Measurements from ENCODE around the gene SPINT2. TPM values are rescaled to one million over a fixed set of nuclear protein-coding genes. Genes with fewer than 3 reads are reported as not detected.

The SPINT2 gene
- total and polyA plus RNA-seq, 4 donors: 7.0 to 43.0 (median 10.7) TPM

DNA sequence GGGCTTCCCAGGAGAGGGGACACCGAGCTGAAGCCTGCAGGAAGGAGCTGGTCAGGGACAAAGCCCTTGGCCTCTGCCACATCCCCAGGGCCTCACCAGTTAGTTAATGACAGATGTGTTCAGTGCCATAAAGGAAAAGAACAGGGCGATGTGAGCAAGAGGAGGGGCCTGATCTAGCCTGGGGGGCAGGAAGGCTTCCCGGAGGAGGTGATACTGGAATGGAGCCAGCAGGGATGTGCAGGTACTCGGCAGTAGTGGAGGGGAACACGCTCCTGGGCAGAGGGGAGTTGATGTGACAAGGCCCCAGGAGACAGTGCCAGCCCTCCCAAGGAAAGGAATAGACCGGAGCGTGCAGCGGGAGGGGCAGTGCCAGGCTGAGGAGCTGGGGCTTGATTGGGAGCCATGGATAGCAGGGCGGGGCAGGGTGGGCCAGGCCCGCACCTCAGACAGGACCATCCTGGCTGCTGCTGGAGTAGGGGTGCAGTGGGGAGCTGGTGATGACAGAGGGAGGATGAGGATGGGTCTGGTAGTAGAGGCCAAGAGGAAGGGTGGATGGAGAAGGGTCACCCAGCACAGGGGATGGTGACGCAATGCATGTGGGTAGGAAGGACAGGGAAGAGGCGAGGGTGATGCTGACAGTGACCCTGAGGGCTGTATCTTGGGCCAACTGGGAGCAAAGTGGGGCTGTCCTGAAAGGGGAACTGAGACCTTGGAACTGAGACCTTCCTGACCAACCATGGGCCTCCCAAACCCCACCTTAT lies 43.8 kb downstream of the SPINT2 start:
- H3K27me3 ChIP-seq (ENCODE audit: control insufficient read depth in 4 of 4, insufficient read depth in 4 of 4, low read length in 3 of 4): no peaks in the 10 kb centered on the region
- H3K9ac ChIP-seq (ENCODE audit: low read depth in 1 of 2, low read length in 2 of 2): no peak overlapping the region
- WGBS: 94% methylated on average over 12 of the region's 12 CpGs
- H3K4me1 ChIP-seq (ENCODE audit: control insufficient read depth in 4 of 4, insufficient read depth in 4 of 4, low read length in 3 of 4): no peaks in the 10 kb centered on the region
- TF ChIP-seq HNF4G (IDR thresholded peaks at IDR 0.05): no peak
- TF ChIP-seq YY1 (IDR thresholded peaks at IDR 0.05): no peak
- TF ChIP-seq MAX (IDR thresholded peaks at IDR 0.05): no peak
- TF ChIP-seq RAD21 (IDR thresholded peaks at IDR 0.05): no peak
- TF ChIP-seq HNF4A (conservative IDR thresholded peaks at IDR 0.05): no peak
- TF ChIP-seq EGR1 (IDR thresholded peaks at IDR 0.05; ENCODE audit: low read depth in 2 of 2): no peak
- TF ChIP-seq, protein P1, sequence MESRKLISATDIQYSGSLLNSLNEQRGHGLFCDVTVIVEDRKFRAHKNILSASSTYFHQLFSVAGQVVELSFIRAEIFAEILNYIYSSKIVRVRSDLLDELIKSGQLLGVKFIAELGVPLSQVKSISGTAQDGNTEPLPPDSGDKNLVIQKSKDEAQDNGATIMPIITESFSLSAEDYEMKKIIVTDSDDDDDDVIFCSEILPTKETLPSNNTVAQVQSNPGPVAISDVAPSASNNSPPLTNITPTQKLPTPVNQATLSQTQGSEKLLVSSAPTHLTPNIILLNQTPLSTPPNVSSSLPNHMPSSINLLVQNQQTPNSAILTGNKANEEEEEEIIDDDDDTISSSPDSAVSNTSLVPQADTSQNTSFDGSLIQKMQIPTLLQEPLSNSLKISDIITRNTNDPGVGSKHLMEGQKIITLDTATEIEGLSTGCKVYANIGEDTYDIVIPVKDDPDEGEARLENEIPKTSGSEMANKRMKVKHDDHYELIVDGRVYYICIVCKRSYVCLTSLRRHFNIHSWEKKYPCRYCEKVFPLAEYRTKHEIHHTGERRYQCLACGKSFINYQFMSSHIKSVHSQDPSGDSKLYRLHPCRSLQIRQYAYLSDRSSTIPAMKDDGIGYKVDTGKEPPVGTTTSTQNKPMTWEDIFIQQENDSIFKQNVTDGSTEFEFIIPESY (IDR thresholded peaks at IDR 0.05): no peak
- TF ChIP-seq, protein P2, sequence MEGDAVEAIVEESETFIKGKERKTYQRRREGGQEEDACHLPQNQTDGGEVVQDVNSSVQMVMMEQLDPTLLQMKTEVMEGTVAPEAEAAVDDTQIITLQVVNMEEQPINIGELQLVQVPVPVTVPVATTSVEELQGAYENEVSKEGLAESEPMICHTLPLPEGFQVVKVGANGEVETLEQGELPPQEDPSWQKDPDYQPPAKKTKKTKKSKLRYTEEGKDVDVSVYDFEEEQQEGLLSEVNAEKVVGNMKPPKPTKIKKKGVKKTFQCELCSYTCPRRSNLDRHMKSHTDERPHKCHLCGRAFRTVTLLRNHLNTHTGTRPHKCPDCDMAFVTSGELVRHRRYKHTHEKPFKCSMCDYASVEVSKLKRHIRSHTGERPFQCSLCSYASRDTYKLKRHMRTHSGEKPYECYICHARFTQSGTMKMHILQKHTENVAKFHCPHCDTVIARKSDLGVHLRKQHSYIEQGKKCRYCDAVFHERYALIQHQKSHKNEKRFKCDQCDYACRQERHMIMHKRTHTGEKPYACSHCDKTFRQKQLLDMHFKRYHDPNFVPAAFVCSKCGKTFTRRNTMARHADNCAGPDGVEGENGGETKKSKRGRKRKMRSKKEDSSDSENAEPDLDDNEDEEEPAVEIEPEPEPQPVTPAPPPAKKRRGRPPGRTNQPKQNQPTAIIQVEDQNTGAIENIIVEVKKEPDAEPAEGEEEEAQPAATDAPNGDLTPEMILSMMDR (IDR thresholded peaks at IDR 0.05; ENCODE audit: low read depth, low read length, missing input control): no peak
- no peak for TF ChIP-seq FOXA1 (IDR thresholded peaks at IDR 0.05)
- TF ChIP-seq, protein P3, sequence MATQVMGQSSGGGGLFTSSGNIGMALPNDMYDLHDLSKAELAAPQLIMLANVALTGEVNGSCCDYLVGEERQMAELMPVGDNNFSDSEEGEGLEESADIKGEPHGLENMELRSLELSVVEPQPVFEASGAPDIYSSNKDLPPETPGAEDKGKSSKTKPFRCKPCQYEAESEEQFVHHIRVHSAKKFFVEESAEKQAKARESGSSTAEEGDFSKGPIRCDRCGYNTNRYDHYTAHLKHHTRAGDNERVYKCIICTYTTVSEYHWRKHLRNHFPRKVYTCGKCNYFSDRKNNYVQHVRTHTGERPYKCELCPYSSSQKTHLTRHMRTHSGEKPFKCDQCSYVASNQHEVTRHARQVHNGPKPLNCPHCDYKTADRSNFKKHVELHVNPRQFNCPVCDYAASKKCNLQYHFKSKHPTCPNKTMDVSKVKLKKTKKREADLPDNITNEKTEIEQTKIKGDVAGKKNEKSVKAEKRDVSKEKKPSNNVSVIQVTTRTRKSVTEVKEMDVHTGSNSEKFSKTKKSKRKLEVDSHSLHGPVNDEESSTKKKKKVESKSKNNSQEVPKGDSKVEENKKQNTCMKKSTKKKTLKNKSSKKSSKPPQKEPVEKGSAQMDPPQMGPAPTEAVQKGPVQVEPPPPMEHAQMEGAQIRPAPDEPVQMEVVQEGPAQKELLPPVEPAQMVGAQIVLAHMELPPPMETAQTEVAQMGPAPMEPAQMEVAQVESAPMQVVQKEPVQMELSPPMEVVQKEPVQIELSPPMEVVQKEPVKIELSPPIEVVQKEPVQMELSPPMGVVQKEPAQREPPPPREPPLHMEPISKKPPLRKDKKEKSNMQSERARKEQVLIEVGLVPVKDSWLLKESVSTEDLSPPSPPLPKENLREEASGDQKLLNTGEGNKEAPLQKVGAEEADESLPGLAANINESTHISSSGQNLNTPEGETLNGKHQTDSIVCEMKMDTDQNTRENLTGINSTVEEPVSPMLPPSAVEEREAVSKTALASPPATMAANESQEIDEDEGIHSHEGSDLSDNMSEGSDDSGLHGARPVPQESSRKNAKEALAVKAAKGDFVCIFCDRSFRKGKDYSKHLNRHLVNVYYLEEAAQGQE (IDR thresholded peaks at IDR 0.05): no peak
- no peak for TF ChIP-seq NR2F2 (IDR thresholded peaks at IDR 0.05)
- TF ChIP-seq, protein P4, sequence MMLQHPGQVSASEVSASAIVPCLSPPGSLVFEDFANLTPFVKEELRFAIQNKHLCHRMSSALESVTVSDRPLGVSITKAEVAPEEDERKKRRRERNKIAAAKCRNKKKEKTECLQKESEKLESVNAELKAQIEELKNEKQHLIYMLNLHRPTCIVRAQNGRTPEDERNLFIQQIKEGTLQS (IDR thresholded peaks at IDR 0.05): no peak
- no peak for TF ChIP-seq GABPA (IDR thresholded peaks at IDR 0.05 in 1 of 2, conservative IDR thresholded peaks at IDR 0.05 in 1 of 2)
- TF ChIP-seq TAF1 (conservative IDR thresholded peaks at IDR 0.05): no peak
- H3K27ac ChIP-seq (ENCODE audit: low read depth in 1 of 2, low read length in 2 of 2): no peak overlapping the region
- no peak for DNase-seq (ENCODE audit: low spot score)
- no peak overlapping the region for H3K4me3 ChIP-seq (ENCODE audit: low read depth in 1 of 3, low read length in 3 of 3)
- H3K9me3 ChIP-seq (ENCODE audit: control insufficient read depth in 4 of 4, low read length in 3 of 4): no peaks in the 10 kb centered on the region
- peaks cover 6 to 17% (median 7%) of the 10 kb centered on the region in 4 donors for H3K36me3 ChIP-seq (ENCODE audit: control insufficient read depth in 4 of 4, insufficient read depth in 3 of 4, low read depth in 1 of 4, low read length in 3 of 4)
